ENCODE measurements around the gene ANKRA2. TPM values are rescaled to one million over a fixed set of nuclear protein-coding genes. Genes with fewer than 3 reads are reported as not detected.

ANKRA2 gene
- 17.5 and 17.9 TPM in 2 replicates for polyA plus RNA-seq (2013)

GRCh38 chr5:73565139-73565968 lies at the start of gene ANKRA2, which contains the start of gene UTP15:
TSS of gene ANKRA2 (minus strand) at chr5:73565639. CDS start at chr5:73562881, 2,758 bp downstream.
TSS of gene UTP15 (plus strand) at chr5:73565743. CDS start at chr5:73567345, 1,602 bp downstream.
- Histone ChIP-seq H2AK5ac (ENCODE audit: low read length) (no peak within 1 kb of the TSS), H3K27ac (ENCODE audit: low read depth, low read length) (peak within 1 kb of the TSS; percentile 72), H3K23ac (ENCODE audit: low read length) (no peak within 1 kb of the TSS), H3K79me2 (ENCODE audit: control insufficient read depth, insufficient read depth, low read length, poor library complexity) (peaks cover 7% of the 10 kb centered on the region), H3K9ac (ENCODE audit: low read length) (peak within 1 kb of the TSS; percentile 95), H3K27me3 (ENCODE audit: insufficient read depth, low read length) (no peaks in the 10 kb centered on the region), H4K12ac (ENCODE audit: low read depth, low read length) (peak within 1 kb of the TSS; percentile 99), H4K91ac (ENCODE audit: low read depth, low read length) (peak within 1 kb of the TSS; percentile 90), H3K4me3 (ENCODE audit: low read depth, low read length) (peak within 1 kb of the TSS; percentile 96), H4K8ac (ENCODE audit: low read depth, low read length) (peak within 1 kb of the TSS; percentile 99), H3K36me3 (ENCODE audit: control insufficient read depth in 1 of 2, insufficient read depth in 2 of 2, low read length in 2 of 2) (peaks cover 0 to 2% of the 10 kb centered on the region in 2 experiments), H3K14ac (ENCODE audit: low read length) (peak within 1 kb of the TSS; percentile 94), H3K9me3 (ENCODE audit: insufficient read depth, low read depth, low read length) (no peaks in the 10 kb centered on the region), H3K4ac (ENCODE audit: low read depth, low read length) (peak within 1 kb of the TSS; percentile 89), H3K4me1 (ENCODE audit: control insufficient read depth in 1 of 2, insufficient read depth in 2 of 2, low read length in 2 of 2) (no peaks in the 10 kb centered on the region), H2BK5ac (ENCODE audit: low read depth, low read length, poor library complexity) (peak within 1 kb of the TSS; percentile 89), H2BK120ac (ENCODE audit: insufficient read depth, low read length, poor library complexity) (peak within 1 kb of the TSS; percentile 80), H3K18ac (ENCODE audit: low read length) (peak within 1 kb of the TSS; percentile 86), H2BK12ac (ENCODE audit: low read length) (no peak within 1 kb of the TSS), H3K79me1 (ENCODE audit: low read length) (peaks cover 5% of the 10 kb centered on the region), H2AFZ (ENCODE audit: insufficient read depth, low read length, poor library complexity) (peak within 1 kb of the TSS; percentile 99), H3K4me2 (ENCODE audit: low read length) (peak within 1 kb of the TSS; percentile 76)
- DNase-seq = peak; percentile 99 to 100
- WGBS (ENCODE audit: extremely low coverage, insufficient coverage, insufficient read length) = no CpG with 5 or more reads among the region's 62 CpGs

- no peak overlapping the region for H3K9ac ChIP-seq (ENCODE audit: low read length)
- H3K36me3 ChIP-seq (ENCODE audit: control insufficient read depth in 1 of 2, insufficient read depth in 2 of 2, low read length in 2 of 2) = no peaks in the 10 kb centered on the region
- WGBS (ENCODE audit: extremely low coverage, insufficient coverage, insufficient read length) = no CpG with 5 or more reads among the region's 2 CpGs
- H4K8ac ChIP-seq (ENCODE audit: low read depth, low read length) = no peak overlapping the region
- H3K9me3 ChIP-seq (ENCODE audit: insufficient read depth, low read depth, low read length) = no peaks in the 10 kb centered on the region
- no peak overlapping the region for H3K4ac ChIP-seq (ENCODE audit: low read depth, low read length)
- H2AFZ ChIP-seq (ENCODE audit: insufficient read depth, low read length, poor library complexity) = no peak overlapping the region
- no peak overlapping the region for H4K12ac ChIP-seq (ENCODE audit: low read depth, low read length)
- H3K79me1 ChIP-seq (ENCODE audit: low read length) = no peaks in the 10 kb centered on the region
- no peak overlapping the region for H2BK5ac ChIP-seq (ENCODE audit: low read depth, low read length, poor library complexity)
- H3K14ac ChIP-seq (ENCODE audit: low read length) = no peak overlapping the region
- H3K4me2 ChIP-seq (ENCODE audit: low read length) = no peak overlapping the region
- no peak overlapping the region for H2BK12ac ChIP-seq (ENCODE audit: low read length)
- no peak overlapping the region for H2AK5ac ChIP-seq (ENCODE audit: low read length)
- H2BK120ac ChIP-seq (ENCODE audit: insufficient read depth, low read length, poor library complexity) = no peak overlapping the region
- H3K4me3 ChIP-seq (ENCODE audit: low read depth, low read length) = no peak overlapping the region
- H3K27me3 ChIP-seq (ENCODE audit: insufficient read depth, low read length) = no peaks in the 10 kb centered on the region
- no peaks in the 10 kb centered on the region for H3K4me1 ChIP-seq (ENCODE audit: control insufficient read depth in 1 of 2, insufficient read depth in 2 of 2, low read length in 2 of 2)
- no peak overlapping the region for H4K91ac ChIP-seq (ENCODE audit: low read depth, low read length)
- DNase-seq = no peak
- no peaks in the 10 kb centered on the region for H3K79me2 ChIP-seq (ENCODE audit: control insufficient read depth, insufficient read depth, low read length, poor library complexity)
- H3K18ac ChIP-seq (ENCODE audit: low read length) = no peak overlapping the region
- no peak overlapping the region for H3K23ac ChIP-seq (ENCODE audit: low read length)
- H3K27ac ChIP-seq (ENCODE audit: low read depth, low read length) = no peak overlapping the region
Measured at GRCh38 chr5:73615085-73615484, 49.6 kb upstream of the ANKRA2 start.

GRCh38 chr5:73612799-73613198 lies 47.4 kb upstream of the ANKRA2 start:
- no peak overlapping the region for H3K23ac ChIP-seq (ENCODE audit: low read length)
- H4K8ac ChIP-seq (ENCODE audit: low read depth, low read length) = no peak overlapping the region
- H3K36me3 ChIP-seq (ENCODE audit: control insufficient read depth in 1 of 2, insufficient read depth in 2 of 2, low read length in 2 of 2) = no peaks in the 10 kb centered on the region
- DNase-seq = no peak
- no peak overlapping the region for H4K91ac ChIP-seq (ENCODE audit: low read depth, low read length)
- no peak overlapping the region for H3K4me2 ChIP-seq (ENCODE audit: low read length)
- no peak overlapping the region for H3K27ac ChIP-seq (ENCODE audit: low read depth, low read length)
- no CpG with 5 or more reads among the region's 3 CpGs for WGBS (ENCODE audit: extremely low coverage, insufficient coverage, insufficient read length)
- no peaks in the 10 kb centered on the region for H3K4me1 ChIP-seq (ENCODE audit: control insufficient read depth in 1 of 2, insufficient read depth in 2 of 2, low read length in 2 of 2)
- H3K9ac ChIP-seq (ENCODE audit: low read length) = no peak overlapping the region
- H3K18ac ChIP-seq (ENCODE audit: low read length) = no peak overlapping the region
- H3K27me3 ChIP-seq (ENCODE audit: insufficient read depth, low read length) = no peaks in the 10 kb centered on the region
- H2AK5ac ChIP-seq (ENCODE audit: low read length) = no peak overlapping the region
- no peak overlapping the region for H2BK5ac ChIP-seq (ENCODE audit: low read depth, low read length, poor library complexity)
- H2BK12ac ChIP-seq (ENCODE audit: low read length) = no peak overlapping the region
- no peak overlapping the region for H2AFZ ChIP-seq (ENCODE audit: insufficient read depth, low read length, poor library complexity)
- H3K4ac ChIP-seq (ENCODE audit: low read depth, low read length) = no peak overlapping the region
- H3K14ac ChIP-seq (ENCODE audit: low read length) = no peak overlapping the region
- no peaks in the 10 kb centered on the region for H3K79me1 ChIP-seq (ENCODE audit: low read length)
- no peak overlapping the region for H3K4me3 ChIP-seq (ENCODE audit: low read depth, low read length)
- H3K9me3 ChIP-seq (ENCODE audit: insufficient read depth, low read depth, low read length) = no peaks in the 10 kb centered on the region
- no peaks in the 10 kb centered on the region for H3K79me2 ChIP-seq (ENCODE audit: control insufficient read depth, insufficient read depth, low read length, poor library complexity)
- H2BK120ac ChIP-seq (ENCODE audit: insufficient read depth, low read length, poor library complexity) = no peak overlapping the region
- no peak overlapping the region for H4K12ac ChIP-seq (ENCODE audit: low read depth, low read length)

- Histone ChIP-seq H2AK5ac (ENCODE audit: low read length) (no peak overlapping the region), H3K79me1 (ENCODE audit: low read length) (no peaks in the 10 kb centered on the region), H3K4ac (ENCODE audit: low read depth, low read length) (no peak overlapping the region), H3K27me3 (ENCODE audit: insufficient read depth, low read length) (no peaks in the 10 kb centered on the region), H2BK120ac (ENCODE audit: insufficient read depth, low read length, poor library complexity) (no peak overlapping the region), H3K9ac (ENCODE audit: low read length) (no peak overlapping the region), H2BK5ac (ENCODE audit: low read depth, low read length, poor library complexity) (no peak overlapping the region), H3K9me3 (ENCODE audit: insufficient read depth, low read depth, low read length) (no peaks in the 10 kb centered on the region), H3K23ac (ENCODE audit: low read length) (no peak overlapping the region), H4K12ac (ENCODE audit: low read depth, low read length) (no peak overlapping the region), H4K8ac (ENCODE audit: low read depth, low read length) (no peak overlapping the region), H3K4me2 (ENCODE audit: low read length) (no peak overlapping the region), H2AFZ (ENCODE audit: insufficient read depth, low read length, poor library complexity) (no peak overlapping the region), H4K91ac (ENCODE audit: low read depth, low read length) (no peak overlapping the region), H3K14ac (ENCODE audit: low read length) (no peak overlapping the region), H3K79me2 (ENCODE audit: control insufficient read depth, insufficient read depth, low read length, poor library complexity) (no peaks in the 10 kb centered on the region), H3K4me1 (ENCODE audit: control insufficient read depth in 1 of 2, insufficient read depth in 2 of 2, low read length in 2 of 2) (no peaks in the 10 kb centered on the region), H3K36me3 (ENCODE audit: control insufficient read depth in 1 of 2, insufficient read depth in 2 of 2, low read length in 2 of 2) (no peaks in the 10 kb centered on the region), H3K18ac (ENCODE audit: low read length) (no peak overlapping the region), H3K27ac (ENCODE audit: low read depth, low read length) (no peak overlapping the region), H3K4me3 (ENCODE audit: low read depth, low read length) (no peak overlapping the region), H2BK12ac (ENCODE audit: low read length) (no peak overlapping the region)
- DNase-seq = no peak
Measured at GRCh38 chr5:73607228-73607627, 41.8 kb upstream of the ANKRA2 start.

Measured in trophoblast cell (in vitro differentiated cells and primary cell).